ENCODE results near the gene SLC25A38. TPM values are rescaled to one million over a fixed set of nuclear protein-coding genes. Genes with fewer than 3 reads are reported as not detected.

Gene SLC25A38
- total RNA-seq, 1 experiment from 2014 or later = 26.7 TPM

GRCh38 chr3:39390181-39390580, 7.0 kb downstream of the SLC25A38 start (continued):
- TF ChIP-seq, protein P1, sequence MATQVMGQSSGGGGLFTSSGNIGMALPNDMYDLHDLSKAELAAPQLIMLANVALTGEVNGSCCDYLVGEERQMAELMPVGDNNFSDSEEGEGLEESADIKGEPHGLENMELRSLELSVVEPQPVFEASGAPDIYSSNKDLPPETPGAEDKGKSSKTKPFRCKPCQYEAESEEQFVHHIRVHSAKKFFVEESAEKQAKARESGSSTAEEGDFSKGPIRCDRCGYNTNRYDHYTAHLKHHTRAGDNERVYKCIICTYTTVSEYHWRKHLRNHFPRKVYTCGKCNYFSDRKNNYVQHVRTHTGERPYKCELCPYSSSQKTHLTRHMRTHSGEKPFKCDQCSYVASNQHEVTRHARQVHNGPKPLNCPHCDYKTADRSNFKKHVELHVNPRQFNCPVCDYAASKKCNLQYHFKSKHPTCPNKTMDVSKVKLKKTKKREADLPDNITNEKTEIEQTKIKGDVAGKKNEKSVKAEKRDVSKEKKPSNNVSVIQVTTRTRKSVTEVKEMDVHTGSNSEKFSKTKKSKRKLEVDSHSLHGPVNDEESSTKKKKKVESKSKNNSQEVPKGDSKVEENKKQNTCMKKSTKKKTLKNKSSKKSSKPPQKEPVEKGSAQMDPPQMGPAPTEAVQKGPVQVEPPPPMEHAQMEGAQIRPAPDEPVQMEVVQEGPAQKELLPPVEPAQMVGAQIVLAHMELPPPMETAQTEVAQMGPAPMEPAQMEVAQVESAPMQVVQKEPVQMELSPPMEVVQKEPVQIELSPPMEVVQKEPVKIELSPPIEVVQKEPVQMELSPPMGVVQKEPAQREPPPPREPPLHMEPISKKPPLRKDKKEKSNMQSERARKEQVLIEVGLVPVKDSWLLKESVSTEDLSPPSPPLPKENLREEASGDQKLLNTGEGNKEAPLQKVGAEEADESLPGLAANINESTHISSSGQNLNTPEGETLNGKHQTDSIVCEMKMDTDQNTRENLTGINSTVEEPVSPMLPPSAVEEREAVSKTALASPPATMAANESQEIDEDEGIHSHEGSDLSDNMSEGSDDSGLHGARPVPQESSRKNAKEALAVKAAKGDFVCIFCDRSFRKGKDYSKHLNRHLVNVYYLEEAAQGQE (IDR thresholded peaks at IDR 0.05; ENCODE audit: low read depth) = no peak
- TF ChIP-seq ZFX (IDR thresholded peaks at IDR 0.05) = no peak

GRCh38 chr3:39396690-39397089, 13.5 kb downstream of the SLC25A38 start:
- no TSS peak for BruUV-seq (replicated peaks)
- no peak for ATAC-seq
- ChIA-PET POLR2A (no interaction called here), CTCF (no interaction called here), RAD21 (ENCODE audit: low non-redundant PET in 1 of 2, low total read pairs in 2 of 2, uncharacterized antibody in 2 of 2, unreplicated experiment in 2 of 2) (no interaction called here)
- H2AFZ ChIP-seq (ENCODE audit: low read depth, low read length, poor library complexity, severe bottlenecking) = no peak overlapping the region
- no peak overlapping the region for H3K4me2 ChIP-seq (ENCODE audit: low read length)
- no peak for DNase-seq (ENCODE audit: low read depth, low spot score)
- H3K9me2 ChIP-seq (ENCODE audit: insufficient read depth) = no peaks in the 10 kb centered on the region
- H4K20me1 ChIP-seq (ENCODE audit: insufficient read depth) = no peaks in the 10 kb centered on the region
- H3K36me3 ChIP-seq (ENCODE audit: control insufficient read depth in 1 of 2, insufficient read depth in 2 of 2, low read length in 2 of 2) = peaks cover 17 to 40% of the 10 kb centered on the region in 2 experiments; a peak in 3 of 4 replicates
- intact Hi-C loops (cut with micrococcal nuclease) = no loop called here
- H3K9me3 ChIP-seq (ENCODE audit: control insufficient read depth in 1 of 2, insufficient read depth in 1 of 2, low read depth in 1 of 2, low read length in 2 of 2) = no peaks in the 10 kb centered on the region
- H3K27me3 ChIP-seq (ENCODE audit: insufficient read depth, low read length) = no peaks in the 10 kb centered on the region
- no peak overlapping the region for H3K27ac ChIP-seq (ENCODE audit: low read depth, low read length)
- H3K4me1 ChIP-seq (ENCODE audit: control insufficient read depth in 1 of 2, insufficient read depth in 2 of 2, low read length in 2 of 2) = no peaks in the 10 kb centered on the region
- H3K79me2 ChIP-seq (ENCODE audit: insufficient read depth, low read length) = no peaks in the 10 kb centered on the region
- no peak overlapping the region for H3K9ac ChIP-seq (ENCODE audit: low read length)
- H3K4me3 ChIP-seq (replicated peaks in 1 of 2; ENCODE audit: low read depth in 1 of 2, low read length in 2 of 2) = no peak overlapping the region
- TF ChIP-seq, protein P1 (IDR thresholded peaks at IDR 0.05; ENCODE audit: low read depth) = no peak
- TF ChIP-seq ATF3 (IDR thresholded peaks at IDR 0.05) (no peak), SIN3A (IDR thresholded peaks at IDR 0.05; ENCODE audit: low read depth) (no peak), SP1 (IDR thresholded peaks at IDR 0.05; ENCODE audit: low read depth) (no peak), TCF7L2 (IDR thresholded peaks at IDR 0.05; ENCODE audit: borderline replicate concordance, extremely low read depth, insufficient read depth, insufficient read length) (no peak), POLR2A (IDR thresholded peaks at IDR 0.05; ENCODE audit: borderline replicate concordance, extremely low read depth, insufficient read depth, insufficient read length) (no peak), CBX3 (IDR thresholded peaks at IDR 0.05; ENCODE audit: low read depth) (no peak), CEBPB (IDR thresholded peaks at IDR 0.05; ENCODE audit: low read depth) (no peak), ZFX (IDR thresholded peaks at IDR 0.05) (no peak), YY1 (IDR thresholded peaks at IDR 0.05; ENCODE audit: extremely low read depth, insufficient replicate concordance, low read depth, low read length) (no peak), RAD21 (IDR thresholded peaks at IDR 0.05; ENCODE audit: low read depth) (no peak)
- TF ChIP-seq, protein P2, sequence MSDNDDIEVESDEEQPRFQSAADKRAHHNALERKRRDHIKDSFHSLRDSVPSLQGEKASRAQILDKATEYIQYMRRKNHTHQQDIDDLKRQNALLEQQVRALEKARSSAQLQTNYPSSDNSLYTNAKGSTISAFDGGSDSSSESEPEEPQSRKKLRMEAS (IDR thresholded peaks at IDR 0.05) = no peak
- TF ChIP-seq, protein P3, sequence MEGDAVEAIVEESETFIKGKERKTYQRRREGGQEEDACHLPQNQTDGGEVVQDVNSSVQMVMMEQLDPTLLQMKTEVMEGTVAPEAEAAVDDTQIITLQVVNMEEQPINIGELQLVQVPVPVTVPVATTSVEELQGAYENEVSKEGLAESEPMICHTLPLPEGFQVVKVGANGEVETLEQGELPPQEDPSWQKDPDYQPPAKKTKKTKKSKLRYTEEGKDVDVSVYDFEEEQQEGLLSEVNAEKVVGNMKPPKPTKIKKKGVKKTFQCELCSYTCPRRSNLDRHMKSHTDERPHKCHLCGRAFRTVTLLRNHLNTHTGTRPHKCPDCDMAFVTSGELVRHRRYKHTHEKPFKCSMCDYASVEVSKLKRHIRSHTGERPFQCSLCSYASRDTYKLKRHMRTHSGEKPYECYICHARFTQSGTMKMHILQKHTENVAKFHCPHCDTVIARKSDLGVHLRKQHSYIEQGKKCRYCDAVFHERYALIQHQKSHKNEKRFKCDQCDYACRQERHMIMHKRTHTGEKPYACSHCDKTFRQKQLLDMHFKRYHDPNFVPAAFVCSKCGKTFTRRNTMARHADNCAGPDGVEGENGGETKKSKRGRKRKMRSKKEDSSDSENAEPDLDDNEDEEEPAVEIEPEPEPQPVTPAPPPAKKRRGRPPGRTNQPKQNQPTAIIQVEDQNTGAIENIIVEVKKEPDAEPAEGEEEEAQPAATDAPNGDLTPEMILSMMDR (IDR thresholded peaks at IDR 0.05 in 2 of 3, conservative IDR thresholded peaks at IDR 0.05 in 1 of 3; ENCODE audit: borderline replicate concordance in 1 of 3, insufficient read depth in 1 of 3, low read depth in 2 of 3, low read length in 2 of 3) = no peak

Data from HCT116 (cell line).